ENCODE data around the gene NEMP1.
"Not testable (repeated sequence)": the region's sequence is repeated elsewhere in the genome, so short reads cannot be mapped to it uniquely, and the experiment has no call there.

The NEMP1 gene

GRCh38 chr12:57053146-57053545 lies 25.4 kb downstream of the NEMP1 start:
- not testable (repeated sequence) for DNase-seq

- DNase-seq, result no peak
Measured at GRCh38 chr12:57051011-57051410, 27.6 kb downstream of the NEMP1 start.

- no peak for DNase-seq
Measured at GRCh38 chr12:57049890-57050289, 28.7 kb downstream of the NEMP1 start, which contains the start of gene MYO1A. MYO1A (minus strand) TSS chr12:57050129; CDS start chr12:57048323, 1,806 bp downstream.

- DNase-seq, result no peak
Measured at GRCh38 chr12:57049119-57049446, 29.5 kb downstream of the NEMP1 start.

GRCh38 chr12:57048423-57049118 lies 30.0 kb downstream of the NEMP1 start:
- no peak for DNase-seq

GRCh38 chr12:57047981-57048380 lies 30.6 kb downstream of the NEMP1 start:
- no peak for DNase-seq

GRCh38 chr12:57046947-57047890 lies 31.4 kb downstream of the NEMP1 start:
- no peak for DNase-seq

GRCh38 chr12:57046086-57046791 lies 32.4 kb downstream of the NEMP1 start:
- DNase-seq, result no peak

- DNase-seq, result no peak
Measured at GRCh38 chr12:57044889-57045288, 33.7 kb downstream of the NEMP1 start.

- DNase-seq, result no peak
Measured at GRCh38 chr12:57044468-57044867, 34.1 kb downstream of the NEMP1 start.

GRCh38 chr12:57042695-57043094 lies 35.9 kb downstream of the NEMP1 start:
- DNase-seq, result no peak

- DNase-seq, result no peak
Measured at GRCh38 chr12:57040750-57041149, 37.8 kb downstream of the NEMP1 start.

- DNase-seq, result no peak
Measured at GRCh38 chr12:57040211-57040610, 38.4 kb downstream of the NEMP1 start.

GRCh38 chr12:57039016-57039798 lies 39.4 kb downstream of the NEMP1 start:
- no peak for DNase-seq

- DNase-seq, result no peak
Measured at GRCh38 chr12:57037264-57037663, 41.3 kb downstream of the NEMP1 start.

- DNase-seq, result no peak
Measured at GRCh38 chr12:57033431-57033830, 45.2 kb downstream of the NEMP1 start.

- DNase-seq, result no peak
Measured at GRCh38 chr12:57031789-57032188, 46.8 kb downstream of the NEMP1 start.

- DNase-seq, result no peak
Measured at GRCh38 chr12:57031138-57031725, 47.4 kb downstream of the NEMP1 start.

- no peak for DNase-seq
Measured at GRCh38 chr12:57029457-57029856, 49.1 kb downstream of the NEMP1 start.

- DNase-seq, result no peak
Measured at GRCh38 chr12:57027805-57028153, 50.8 kb downstream of the NEMP1 start.

GRCh38 chr12:57027011-57027804 lies 51.4 kb downstream of the NEMP1 start:
- no peak for DNase-seq

Measured in left hindlimb (tissue), 1 donor.